HepG2 (cell line): ENCODE results near the gene DGCR8. TPM values are rescaled to one million over a fixed set of nuclear protein-coding genes. Genes with fewer than 3 reads are reported as not detected.

Experiments
- ATAC-seq: fragments of 200-7000 bp; cut with Tn5 transposase; 3 replicates; pipeline ENCODE4 v1.9.1; 2020; ENCODE audit warnings: mild to moderate bottlenecking, moderate library complexity
- BruUV-seq: library from RNA; stranded (reverse); fragments of 400-500 nt; replicated peaks from 2 replicates; lab custom pipeline; 2021; lab: Mats Ljungman, UMichigan
- CTCF ChIA-PET: fragments of 300-600 bp; formaldehyde crosslinking; extraction: SDS; loops from one replicate; lab custom pipeline; 2021; ENCODE audit warnings: low total read pairs, inconsistent platforms, low intra/inter-chr PET ratio; lab: Yijun Ruan, JAX
- POLR2A ChIA-PET: fragments of 350-600 bp; sonication (Branson Sonifier 250); formaldehyde crosslinking; loops from one replicate; lab custom pipeline; 2020; ENCODE audit warnings: antibody characterized with exemption, inconsistent platforms; lab: Yijun Ruan, JAX
- DNase-seq: peaks from one replicate; pipeline ENCODE4 v3.0.0-alpha.2; 2015; ENCODE audit warnings: low spot score
- FAIRE-seq: peaks from 3 replicates; lab custom pipeline; 2011; peaks lifted over from hg19 to GRCh38; lab: Jason Lieb, UNC
- H2AFZ ChIP-seq: one replicate; pipeline ENCODE4 v1.6.1; 2011; ENCODE audit warnings: low read length, inconsistent platforms
- H3K27ac ChIP-seq: fragments of 300-600 bp; 3 replicates; pipeline ENCODE4 v1.8.0; 2011; ENCODE audit warnings: mixed run types, mild to moderate bottlenecking, mixed read lengths, low read length, inconsistent platforms; ENCODE audit not compliant: insufficient read depth; ENCODE audit errors: extremely low read length
- H3K27me3 ChIP-seq, 2 experiments: fragments of 200-600 bp in 1 of 2; 2 replicates in 1 of 2; 3 replicates in 1 of 2; pipeline versions ENCODE4 v1.6.0 to v1.8.0; 2011; ENCODE audit warnings: low read length in 2 of 2, mild to moderate bottlenecking in 2 of 2, moderate library complexity in 2 of 2, inconsistent platforms in 1 of 2; ENCODE audit not compliant: insufficient read depth in 2 of 2, control insufficient read depth in 1 of 2
- H3K36me3 ChIP-seq, 2 experiments: fragments of 200-600 bp in 1 of 2; replicated peaks in 1 of 2; 2 replicates in 1 of 2; 3 replicates in 1 of 2; pipeline versions ENCODE4 v1.5.1 to v1.8.0; 2011; ENCODE audit warnings: low read length in 2 of 2, inconsistent platforms in 1 of 2; ENCODE audit not compliant: insufficient read depth in 2 of 2, control insufficient read depth in 1 of 2
- H3K4me1 ChIP-seq: 2 replicates; pipeline ENCODE4 v1.5.1; 2012; ENCODE audit warnings: low read length, inconsistent platforms; ENCODE audit not compliant: insufficient read depth
- H3K4me2 ChIP-seq: 2 replicates; pipeline ENCODE4 v1.6.0; 2011; ENCODE audit warnings: low read depth, low read length, inconsistent platforms
- H3K4me3 ChIP-seq, 3 experiments: fragments of 200-600 bp in 1 of 3; sonication (generic), shearing (Covaris generic) in 1 of 3; replicated peaks in 1 of 3; 2 replicates each; pipeline ENCODE4 v1.5.1; 2011 to 2016; ENCODE audit warnings: low read length in 3 of 3, inconsistent platforms in 2 of 3, low read depth in 2 of 3, mild to moderate bottlenecking in 2 of 3, control low read depth in 1 of 3, mixed read lengths in 1 of 3; ENCODE audit not compliant: insufficient read depth in 1 of 3
- H3K79me2 ChIP-seq: one replicate; pipeline ENCODE4 v1.6.1; 2011; ENCODE audit warnings: low read length, inconsistent platforms; ENCODE audit not compliant: insufficient read depth
- H3K9ac ChIP-seq: 2 replicates; pipeline ENCODE4 v1.6.0; 2011; ENCODE audit warnings: mild to moderate bottlenecking, low read depth, low read length, inconsistent platforms; ENCODE audit not compliant: insufficient read depth
- H3K9me3 ChIP-seq: 2 replicates; pipeline ENCODE4 v1.5.1; 2012; ENCODE audit warnings: mild to moderate bottlenecking, low read length
- H4K20me1 ChIP-seq: 2 replicates; pipeline ENCODE4 v1.6.0; 2011; ENCODE audit warnings: inconsistent platforms, mild to moderate bottlenecking, low read length, moderate library complexity; ENCODE audit not compliant: insufficient read depth
- AGO2 ChIP-seq: fragments of 200-400 bp; formaldehyde crosslinking; optimal IDR thresholded peaks from 2 replicates; pipeline ENCODE3; 2017; ENCODE audit warnings: mild to moderate bottlenecking, low read depth, low read length, moderate library complexity
- HNRNPL ChIP-seq: fragments of 200-400 bp; formaldehyde crosslinking; IDR thresholded peaks from 2 replicates; pipeline ENCODE4 v1.6.1; 2017; ENCODE audit warnings: mild to moderate bottlenecking, low read depth, low read length
- MATR3 ChIP-seq: sonication (generic); formaldehyde crosslinking; IDR thresholded peaks from 2 replicates; pipeline ENCODE4 v1.4.0; 2020; ENCODE audit warnings: missing genetic modification reagents
- NR3C1 ChIP-seq: sonication (generic); formaldehyde crosslinking; IDR thresholded peaks from 2 replicates; pipeline ENCODE4 v1.4.0; 2020; ENCODE audit warnings: missing genetic modification reagents
- POLR2A ChIP-seq, 2 experiments: IDR thresholded peaks; 2 replicates each; pipeline ENCODE4 v1.6.1; 2011; ENCODE audit warnings: low read depth in 2 of 2, low read length in 2 of 2, mild to moderate bottlenecking in 1 of 2, moderate library complexity in 1 of 2; ENCODE audit not compliant: insufficient read depth in 1 of 2
- POLR2G ChIP-seq: fragments of 200-400 bp; formaldehyde crosslinking; IDR thresholded peaks from 2 replicates; pipeline ENCODE4 v1.6.1; 2018; ENCODE audit warnings: mild to moderate bottlenecking, low read depth, low read length, moderate library complexity
- RBM22 ChIP-seq: fragments of 200-400 bp; formaldehyde crosslinking; optimal IDR thresholded peaks from 2 replicates; pipeline ENCODE3; 2017; ENCODE audit warnings: mild to moderate bottlenecking, low read length, moderate library complexity
- RBM39 ChIP-seq: fragments of 200-400 bp; formaldehyde crosslinking; IDR thresholded peaks from one replicate; pipeline ENCODE4 v1.6.1; 2018; ENCODE audit warnings: antibody characterized with exemption, mild to moderate bottlenecking, low read depth, low read length; ENCODE audit not compliant: poor library complexity, severe bottlenecking
- SIX4 ChIP-seq: sonication (generic); formaldehyde crosslinking; IDR thresholded peaks from 2 replicates; pipeline ENCODE4 v1.4.0; 2020; ENCODE audit warnings: missing genetic modification reagents
- ZNF580 ChIP-seq: IDR thresholded peaks from 2 replicates; pipeline ENCODE4 v1.6.1; 2016; ENCODE audit warnings: low read depth, borderline replicate concordance
- ZNF616 ChIP-seq: sonication (generic); formaldehyde crosslinking; IDR thresholded peaks from 2 replicates; pipeline ENCODE4 v1.5.0; 2020; ENCODE audit warnings: low read depth, mild to moderate bottlenecking, missing genetic modification reagents
- WGBS: methylation state at CpG from one replicate; pipeline ENCODE4 v1.1.6; 2017; ENCODE audit warnings: low lambda C conversion rate; 5-methylcytosine and 5-hydroxymethylcytosine counted together
- in situ Hi-C: cut with HindIII; loops from 2 replicates; pipeline ENCODE4 v1.10.0; 2017; ENCODE audit warnings: low pct_unique_long_range_greater_than_20kb; ENCODE audit not compliant: extremely low pct_ligation_motif_present
- intact Hi-C: fragments of 100-400 bp; cut with micrococcal nuclease; formaldehyde crosslinking; loops from one replicate; pipeline ENCODE4 v1.10.0; 2022; ENCODE audit not compliant: unreplicated experiment
- polyA plus RNA-seq, 8 experiments: library from polyadenylated mRNA; depleted of rRNA in 3 of 8; stranded (reverse) in 7 of 8; unstranded in 1 of 8; fragments of >200 nt; fragmentation: Illumina TruSeq in 4 of 8; extraction: Trizol in 4 of 8; gene quantifications; 2 replicates each; pipeline versions ENCODE4 v1.2.1 to v1.2.3, GENCODE V29; 2011 to 2016; ENCODE audit warnings: low read depth in 4 of 8, missing spikeins in 1 of 8, mixed read lengths in 1 of 8; ENCODE audit not compliant: insufficient read depth in 1 of 8
- total RNA-seq, 5 experiments: library from RNA; depleted of rRNA; stranded (reverse); fragments of >200 nt; fragmentation: Illumina TruSeq; extraction: Trizol; gene quantifications; 2 replicates each; pipeline ENCODE4 v1.2.3, GENCODE V29; 2016; ENCODE audit warnings: low read depth in 1 of 5
- TF ChIP-seq, protein P1 (sequence below): sonication (generic); formaldehyde crosslinking; IDR thresholded peaks from 2 replicates; pipeline ENCODE4 v1.4.0; 2020; ENCODE audit warnings: missing genetic modification reagents

DGCR8 gene
- total and polyA plus RNA-seq, 2 of the 13 experiments (the other 11 are each of a cell fraction or from before 2014, with no cell fraction given): 10.2 to 23.2 TPM

- no peak overlapping the region for H3K4me2 ChIP-seq
Measured at GRCh38 chr22:20111689-20112622, 31.9 kb downstream of the DGCR8 start.

More at GRCh38 chr22:20111689-20112622, 31.9 kb downstream of the DGCR8 start:
- FAIRE-seq (no peak), DNase-seq (no peak), ATAC-seq (no peak)
- TF ChIP-seq HNRNPL: peak; percentile 78; the same call in 1 of the 2 replicates
- no peak for TF ChIP-seq RBM39
- no peak for TF ChIP-seq ZNF616
- TF ChIP-seq SIX4 (CRISPR knock-in tag): no peak
- TF ChIP-seq AGO2: peak; percentile 70
- no peak for TF ChIP-seq MATR3 (CRISPR knock-in tag)
- TF ChIP-seq POLR2G: peak; percentile 68
- TF ChIP-seq NR3C1 (CRISPR knock-in tag): no peak
- TF ChIP-seq, protein P1, sequence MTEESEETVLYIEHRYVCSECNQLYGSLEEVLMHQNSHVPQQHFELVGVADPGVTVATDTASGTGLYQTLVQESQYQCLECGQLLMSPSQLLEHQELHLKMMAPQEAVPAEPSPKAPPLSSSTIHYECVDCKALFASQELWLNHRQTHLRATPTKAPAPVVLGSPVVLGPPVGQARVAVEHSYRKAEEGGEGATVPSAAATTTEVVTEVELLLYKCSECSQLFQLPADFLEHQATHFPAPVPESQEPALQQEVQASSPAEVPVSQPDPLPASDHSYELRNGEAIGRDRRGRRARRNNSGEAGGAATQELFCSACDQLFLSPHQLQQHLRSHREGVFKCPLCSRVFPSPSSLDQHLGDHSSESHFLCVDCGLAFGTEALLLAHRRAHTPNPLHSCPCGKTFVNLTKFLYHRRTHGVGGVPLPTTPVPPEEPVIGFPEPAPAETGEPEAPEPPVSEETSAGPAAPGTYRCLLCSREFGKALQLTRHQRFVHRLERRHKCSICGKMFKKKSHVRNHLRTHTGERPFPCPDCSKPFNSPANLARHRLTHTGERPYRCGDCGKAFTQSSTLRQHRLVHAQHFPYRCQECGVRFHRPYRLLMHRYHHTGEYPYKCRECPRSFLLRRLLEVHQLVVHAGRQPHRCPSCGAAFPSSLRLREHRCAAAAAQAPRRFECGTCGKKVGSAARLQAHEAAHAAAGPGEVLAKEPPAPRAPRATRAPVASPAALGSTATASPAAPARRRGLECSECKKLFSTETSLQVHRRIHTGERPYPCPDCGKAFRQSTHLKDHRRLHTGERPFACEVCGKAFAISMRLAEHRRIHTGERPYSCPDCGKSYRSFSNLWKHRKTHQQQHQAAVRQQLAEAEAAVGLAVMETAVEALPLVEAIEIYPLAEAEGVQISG (CRISPR knock-in tag): 0 out of 2 replicates have a peak, but pooled peaks have one; percentile 25
- peak in 1 of 2 experiments; percentile 33; a peak in 1 of 4 replicates for TF ChIP-seq POLR2A (IDR thresholded peaks at IDR 0.05; ENCODE audit: insufficient read depth in 1 of 2, low read depth in 2 of 2, low read length in 2 of 2)
- TF ChIP-seq RBM22: peak; percentile 73
- TF ChIP-seq ZNF580 (CRISPR knock-in tag): no peak
- POLR2A ChIA-PET: no interaction called here
- H3K79me2 ChIP-seq: peaks cover 19% of the 10 kb centered on the region
- H2AFZ ChIP-seq: no peak overlapping the region
- peaks cover 25 to 84% of the 10 kb centered on the region in 2 experiments for H3K36me3 ChIP-seq
- no TSS peak for BruUV-seq
- H3K4me1 ChIP-seq: peaks cover 23% of the 10 kb centered on the region
- in situ Hi-C loops (no loop called here), intact Hi-C loops (no loop called here)
- no peaks in the 10 kb centered on the region for H3K9me3 ChIP-seq
- CTCF ChIA-PET: no interaction called here
- no peak overlapping the region for H3K4me3 ChIP-seq
- 94% methylated on average over 3 of the region's 7 CpGs for WGBS
- H3K27me3 ChIP-seq: no peaks in the 10 kb centered on the region
- H3K27ac ChIP-seq: peak overlapping the region; percentile 42
- 0 out of 2 replicates have a peak overlapping the region, but pooled peaks have one; percentile 40 for H3K9ac ChIP-seq
- peaks cover 4% of the 10 kb centered on the region; the same call in 1 of the 2 replicates for H4K20me1 ChIP-seq
